ENCODE results near the gene HARBI1. TPM values are rescaled to one million over a fixed set of nuclear protein-coding genes. Genes with fewer than 3 reads are reported as not detected.

Gene HARBI1
- total and polyA plus RNA-seq, 2 of the 8 experiments (the other 6 are each of a cell fraction or from before 2014, with no cell fraction given), result 3.8 to 5.1 TPM

GRCh38 chr11:46628961-46629360 is 11.9 kb upstream of the HARBI1 start (continued):
- TF ChIP-seq EP300 (IDR thresholded peaks at IDR 0.05; ENCODE audit: borderline replicate concordance in 1 of 2, low read depth in 2 of 2, low read length in 2 of 2), result no peak
- no peak for TF ChIP-seq POLR2AphosphoS5 (IDR thresholded peaks at IDR 0.05; ENCODE audit: low read depth, low read length)

Data from H1 (cell line).